Calu3 (cell line): ENCODE measurements around the gene TNFSF12. TPM values are rescaled to one million over a fixed set of nuclear protein-coding genes. Genes with fewer than 3 reads are reported as not detected.

Experiments used
- BruUV-seq: library from RNA; stranded (reverse); fragments of 400-500 nt; replicated peaks from 2 replicates; lab custom pipeline; 2021; lab: Mats Ljungman, UMichigan
- CTCF ChIA-PET: fragments of 300-600 bp; sonication (Branson Sonifier 250); formaldehyde crosslinking; loops from one replicate; lab custom pipeline; 2022; ENCODE audit warnings: antibody characterized with exemption; lab: Charles Lee
- DNase-seq: peaks from one replicate; pipeline ENCODE4 v3.0.0; 2022
- H3K27ac Mint-ChIP-seq: one replicate; pipeline ENCODE4 v1.8.0; 2022; ENCODE audit warnings: mixed read lengths; ENCODE audit not compliant: unreplicated experiment
- H3K27me3 Mint-ChIP-seq: one replicate; pipeline ENCODE4 v1.8.0; 2022; ENCODE audit warnings: mixed read lengths; ENCODE audit not compliant: unreplicated experiment
- H3K36me3 Mint-ChIP-seq: one replicate; pipeline ENCODE4 v1.8.0; 2022; ENCODE audit warnings: mild to moderate bottlenecking, moderate library complexity, mixed read lengths; ENCODE audit not compliant: insufficient read depth, unreplicated experiment
- H3K4me1 Mint-ChIP-seq: one replicate; pipeline ENCODE4 v1.8.0; 2022; ENCODE audit warnings: mild to moderate bottlenecking, low read depth, mixed read lengths; ENCODE audit not compliant: unreplicated experiment
- H3K4me3 Mint-ChIP-seq: one replicate; pipeline ENCODE4 v1.8.0; 2022; ENCODE audit warnings: mild to moderate bottlenecking, low read depth, moderate library complexity, mixed read lengths; ENCODE audit not compliant: unreplicated experiment
- H3K9me3 Mint-ChIP-seq: one replicate; pipeline ENCODE4 v1.8.0; 2022; ENCODE audit warnings: low read depth, mixed read lengths; ENCODE audit not compliant: unreplicated experiment
- CTCF ChIP-seq: fragments of 200-600 bp; IDR thresholded peaks from one replicate; pipeline ENCODE4 v1.8.0; 2022; ENCODE audit warnings: antibody characterized with exemption; ENCODE audit not compliant: unreplicated experiment
- intact Hi-C: fragments of 100-400 bp; cut with micrococcal nuclease; formaldehyde crosslinking; loops from one replicate; pipeline ENCODE4 v1.10.0; 2022; ENCODE audit not compliant: unreplicated experiment
- total RNA-seq: library from RNA; stranded (reverse); gene quantifications from 2 replicates; pipeline ENCODE4 v1.2.3, GENCODE V29; 2022

Gene TNFSF12
- total RNA-seq, 1 experiment from 2014 or later = 7.7 TPM

GRCh38 chr17:7557775-7558543, 9.1 kb downstream of the TNFSF12 start:
- H3K4me1 Mint-ChIP-seq = peaks cover 48% of the 10 kb centered on the region
- peaks cover 59% of the 10 kb centered on the region for H3K36me3 Mint-ChIP-seq
- H3K9me3 Mint-ChIP-seq = no peaks in the 10 kb centered on the region
- peak overlapping the region; percentile 87 for H3K27ac Mint-ChIP-seq
- no peak for TF ChIP-seq CTCF
- CTCF ChIA-PET = interaction anchor here (0.6 to 1.6 kb wide), 7 partner anchors 9 to 252 kb away, joined by 3 to 8 read pairs (median 4); partner anchors contain the start of genes TMEM102, TNFSF12 and WRAP53
- peak; percentile 93 for DNase-seq
- H3K4me3 Mint-ChIP-seq = peak overlapping the region; percentile 90
- intact Hi-C loops = no loop called here
- no peaks in the 10 kb centered on the region for H3K27me3 Mint-ChIP-seq
- BruUV-seq = no TSS peak

GRCh38 chr17:7558544-7559319, 9.9 kb downstream of the TNFSF12 start, which contains the start of gene TNFSF13:
Gene TNFSF13 (plus strand): TSS chr17:7558750. CDS start chr17:7559040, 290 bp downstream.
- H3K4me3 Mint-ChIP-seq = peak within 1 kb of the TSS; percentile 90
- no peak for TF ChIP-seq CTCF
- H3K9me3 Mint-ChIP-seq = no peaks in the 10 kb centered on the region
- no TSS peak for BruUV-seq
- H3K27me3 Mint-ChIP-seq = no peaks in the 10 kb centered on the region
- peak; percentile 41 for DNase-seq
- CTCF ChIA-PET = interaction anchor here (0.6 to 2.6 kb wide), 6 partner anchors 44 to 253 kb away, joined by 3 to 33 read pairs (median 4); partner anchors contain the start of gene WRAP53
- peak within 1 kb of the TSS; percentile 87 for H3K27ac Mint-ChIP-seq
- intact Hi-C loops = no loop called here
- peaks cover 63% of the 10 kb centered on the region for H3K36me3 Mint-ChIP-seq
- H3K4me1 Mint-ChIP-seq = peaks cover 48% of the 10 kb centered on the region

- H3K9me3 Mint-ChIP-seq = no peaks in the 10 kb centered on the region
- peaks cover 63% of the 10 kb centered on the region for H3K36me3 Mint-ChIP-seq
- peak overlapping the region; percentile 87 for H3K27ac Mint-ChIP-seq
- CTCF ChIA-PET = interaction anchor here (0.6 to 2.6 kb wide), 8 partner anchors 38 to 278 kb away, joined by 3 to 33 read pairs (median 5); partner anchors contain the start of genes SLC2A4, TMEM102, TMEM256 and WRAP53
- no peak for TF ChIP-seq CTCF
- no TSS peak for BruUV-seq
- no peak for DNase-seq
- intact Hi-C loops = loop anchor here (5.0 kb wide), 2 partner anchors 122 to 202 kb away; partner anchors contain the start of genes FGF11, TMEM102 and TMEM95
- peak overlapping the region; percentile 90 for H3K4me3 Mint-ChIP-seq
- no peaks in the 10 kb centered on the region for H3K27me3 Mint-ChIP-seq
- peaks cover 48% of the 10 kb centered on the region for H3K4me1 Mint-ChIP-seq
These were observed 10.7 kb downstream of the TNFSF12 start for GRCh38 chr17:7559320-7560171.
